Suprapubic skin (tissue), 4 donors: ENCODE results near the gene WDR73.

Source experiments
- POLR2A ChIP-seq, 2 donors: fragments of 450-650 bp; IDR thresholded peaks; one replicate each; pipeline ENCODE4 v1.6.1; 2017; ENCODE audit warnings: antibody characterized with exemption in 2 of 2, mild to moderate bottlenecking in 2 of 2, moderate library complexity in 2 of 2
- POLR2AphosphoS5 ChIP-seq, 3 donors: sonication (generic); formaldehyde crosslinking; IDR thresholded peaks; one replicate each; pipeline ENCODE4 v1.6.1; 2017; ENCODE audit warnings: antibody characterized with exemption in 3 of 3
- TF ChIP-seq, protein P1 (sequence below), 2 donors: fragments of 200-600 bp in 1 of 2; fragments of 450-650 bp in 1 of 2; sonication (generic) in 1 of 2; IDR thresholded peaks; one replicate each; pipeline ENCODE4 v1.5.1; 2016 to 2019; ENCODE audit warnings: antibody characterized with exemption in 2 of 2, mild to moderate bottlenecking in 1 of 2, moderate library complexity in 1 of 2

DNA sequence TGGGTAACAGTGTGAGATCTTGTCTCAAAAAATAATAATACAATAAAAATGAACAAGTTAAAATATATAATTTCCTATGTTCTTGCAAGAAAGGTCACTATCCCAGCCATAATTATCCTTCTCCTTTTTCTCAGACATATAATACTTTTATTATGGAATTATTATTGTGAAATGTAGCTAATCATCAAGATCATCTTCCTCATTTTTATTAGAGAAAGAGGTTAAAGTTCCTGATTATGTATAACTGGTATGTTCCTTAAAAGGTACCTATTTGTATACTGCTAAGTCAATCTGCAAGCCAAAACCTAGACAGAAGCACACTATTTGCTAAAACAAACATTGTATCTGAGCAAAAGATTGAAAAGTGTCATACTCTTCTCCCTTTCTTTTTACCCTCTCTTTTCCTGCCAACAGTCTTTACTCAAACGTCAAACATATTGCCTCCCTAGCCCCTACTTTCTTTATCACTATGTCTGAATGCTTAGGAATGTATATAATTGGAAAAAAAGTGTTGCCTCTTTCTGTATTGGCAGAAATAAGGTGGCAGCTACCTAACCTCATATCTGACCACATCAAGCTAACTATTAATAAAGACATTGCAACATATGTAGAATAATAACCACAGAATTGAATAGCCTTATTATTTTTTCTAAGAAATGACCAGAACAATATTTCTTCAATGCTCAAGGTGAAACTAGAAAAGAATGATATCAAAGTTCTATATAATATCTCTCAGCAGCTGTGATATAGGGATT is 43.3 kb upstream of the WDR73 start:
- TF ChIP-seq, protein P1, sequence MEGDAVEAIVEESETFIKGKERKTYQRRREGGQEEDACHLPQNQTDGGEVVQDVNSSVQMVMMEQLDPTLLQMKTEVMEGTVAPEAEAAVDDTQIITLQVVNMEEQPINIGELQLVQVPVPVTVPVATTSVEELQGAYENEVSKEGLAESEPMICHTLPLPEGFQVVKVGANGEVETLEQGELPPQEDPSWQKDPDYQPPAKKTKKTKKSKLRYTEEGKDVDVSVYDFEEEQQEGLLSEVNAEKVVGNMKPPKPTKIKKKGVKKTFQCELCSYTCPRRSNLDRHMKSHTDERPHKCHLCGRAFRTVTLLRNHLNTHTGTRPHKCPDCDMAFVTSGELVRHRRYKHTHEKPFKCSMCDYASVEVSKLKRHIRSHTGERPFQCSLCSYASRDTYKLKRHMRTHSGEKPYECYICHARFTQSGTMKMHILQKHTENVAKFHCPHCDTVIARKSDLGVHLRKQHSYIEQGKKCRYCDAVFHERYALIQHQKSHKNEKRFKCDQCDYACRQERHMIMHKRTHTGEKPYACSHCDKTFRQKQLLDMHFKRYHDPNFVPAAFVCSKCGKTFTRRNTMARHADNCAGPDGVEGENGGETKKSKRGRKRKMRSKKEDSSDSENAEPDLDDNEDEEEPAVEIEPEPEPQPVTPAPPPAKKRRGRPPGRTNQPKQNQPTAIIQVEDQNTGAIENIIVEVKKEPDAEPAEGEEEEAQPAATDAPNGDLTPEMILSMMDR (IDR thresholded peaks at IDR 0.05): no peak
- no peak for TF ChIP-seq POLR2A (IDR thresholded peaks at IDR 0.05)
- TF ChIP-seq POLR2AphosphoS5 (IDR thresholded peaks at IDR 0.05): no peak
